Measurements from ENCODE around the gene MON1A.
"Not testable (repeated sequence)": the region's sequence is repeated elsewhere in the genome, so short reads cannot be mapped to it uniquely, and the experiment has no call there.

The MON1A gene

DNA sequence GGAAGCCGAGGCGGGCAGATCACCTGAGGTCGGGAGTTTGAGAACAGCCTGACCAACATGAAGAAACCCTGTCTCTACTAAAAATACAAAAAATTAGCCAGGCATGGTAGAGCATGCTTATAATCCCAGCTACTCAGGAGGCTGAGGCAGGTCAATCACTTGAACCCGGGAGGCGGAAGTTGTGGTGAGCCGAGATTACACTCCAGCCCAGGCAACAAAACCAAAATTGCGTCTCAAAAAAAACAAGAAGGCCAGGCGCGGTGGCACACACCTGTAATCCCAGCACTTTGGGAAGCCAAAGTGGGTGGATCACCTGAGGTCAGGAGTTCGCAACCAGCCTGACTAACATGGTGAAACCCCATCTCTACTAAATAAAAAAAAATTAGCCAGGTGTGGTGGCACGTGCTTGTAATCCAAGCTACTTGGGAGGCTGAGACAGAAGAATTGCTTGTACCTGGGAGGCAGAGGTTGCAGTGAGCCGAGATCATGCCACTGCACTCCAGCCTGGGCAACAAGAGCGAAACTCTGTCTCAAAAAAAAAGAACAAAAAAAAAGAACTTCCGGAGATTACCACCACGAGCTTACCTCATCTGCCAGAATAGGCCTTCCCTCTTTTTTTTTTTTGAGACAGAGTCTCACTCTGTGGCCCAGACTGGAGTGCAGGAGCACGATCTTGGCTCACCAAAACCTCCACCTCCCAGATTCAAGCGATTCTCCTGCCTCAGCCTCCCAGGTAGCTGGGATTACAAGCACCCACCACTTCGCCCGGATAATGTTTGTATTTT lies 11.6 kb downstream of the MON1A start:
- not testable (repeated sequence) for DNase-seq

DNA sequence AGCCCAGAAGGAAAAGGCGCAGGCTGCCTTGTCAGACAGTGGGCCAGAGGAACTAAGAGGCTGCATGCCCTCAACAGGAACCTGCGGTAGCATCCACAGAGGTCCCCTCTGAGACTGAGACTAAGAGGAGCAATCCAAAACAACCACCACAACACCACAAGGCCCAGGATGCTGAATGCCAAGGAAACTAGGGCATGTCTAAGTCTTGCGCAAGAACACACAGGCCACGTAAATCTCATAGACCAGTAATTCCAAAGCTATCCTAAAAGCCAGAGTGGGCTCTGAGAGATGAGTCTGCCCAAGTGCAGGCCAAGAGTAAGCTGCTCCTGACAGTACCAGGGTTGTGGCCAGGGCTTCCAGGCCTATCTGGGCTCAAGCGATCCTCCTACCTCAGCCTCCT lies 12.9 kb downstream of the MON1A start:
- DNase-seq, result no peak

DNA sequence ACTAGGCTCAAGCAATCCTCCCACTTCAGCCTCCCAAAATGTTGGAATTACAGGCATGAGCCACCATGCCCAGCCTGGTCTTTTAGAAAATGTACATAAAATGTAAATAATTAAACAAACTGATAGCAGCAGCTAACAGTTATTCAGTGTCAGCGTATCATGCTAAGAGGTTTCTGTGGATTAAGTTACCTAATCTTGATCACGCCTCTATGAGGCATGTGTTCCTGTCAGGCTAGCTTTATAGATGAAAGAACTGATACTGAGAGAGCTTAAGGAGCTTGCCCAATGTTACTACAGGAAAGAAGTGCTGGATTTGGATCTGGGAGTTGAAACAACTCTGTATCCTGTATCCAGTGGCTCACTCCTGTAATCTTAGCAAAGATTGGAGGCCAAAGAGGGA lies 14.7 kb downstream of the MON1A start:
- no peak for DNase-seq

DNA sequence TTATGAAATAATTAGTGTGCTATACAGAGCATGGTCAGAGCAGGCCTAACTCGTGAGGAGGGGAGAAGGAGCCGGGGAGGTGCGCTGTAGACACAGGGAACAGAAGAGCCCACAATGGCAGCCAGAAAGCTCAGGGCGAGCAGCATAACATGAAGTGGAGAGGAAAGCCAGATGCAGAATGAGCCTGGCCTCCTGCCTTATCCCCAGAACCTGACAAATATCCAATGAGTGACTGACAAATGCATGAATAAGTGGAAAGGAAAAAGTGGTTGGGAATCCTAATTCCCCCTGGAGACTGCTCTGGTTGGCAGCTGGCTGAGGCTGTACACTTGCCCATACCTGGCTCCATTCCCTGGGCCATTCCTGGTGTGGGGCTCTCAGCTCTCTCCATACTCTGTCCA lies 16.7 kb downstream of the MON1A start:
- DNase-seq, result no peak

DNA sequence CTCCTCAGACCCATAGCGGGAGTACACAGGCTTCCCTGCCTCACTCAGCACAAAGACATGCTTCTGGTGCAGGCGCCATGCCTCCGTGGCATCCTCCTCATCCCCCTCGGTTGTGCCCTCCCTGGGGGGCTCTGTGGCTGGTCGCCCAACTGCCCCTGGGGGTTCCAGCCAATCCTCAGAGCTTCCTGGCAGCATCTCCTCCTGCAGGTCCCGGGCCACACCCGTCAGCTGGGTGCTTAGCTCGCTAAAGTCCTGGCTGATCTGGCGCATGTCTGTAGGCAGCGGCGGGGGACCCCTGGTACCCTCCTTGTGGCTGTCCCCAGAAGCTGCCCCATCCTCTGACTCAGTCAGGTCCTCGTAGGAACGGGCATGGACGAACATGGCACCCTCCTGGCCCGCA lies 18.0 kb downstream of the MON1A start:
- no peak for DNase-seq

DNA sequence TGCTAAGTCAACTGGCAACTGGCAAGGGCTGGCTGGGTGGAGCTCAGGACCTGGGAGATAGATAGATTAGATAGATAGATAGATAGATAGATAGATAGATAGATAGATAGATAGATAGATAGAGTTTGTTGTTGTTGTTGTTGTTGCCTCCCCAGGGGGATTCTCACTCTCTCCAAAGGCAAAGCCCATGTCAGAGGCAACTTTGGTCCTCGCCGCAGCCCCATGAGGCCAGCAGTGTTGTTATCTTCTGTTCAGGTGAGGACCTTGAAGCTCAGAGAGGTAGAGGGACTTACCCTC lies 18.5 kb downstream of the MON1A start:
- DNase-seq, result no peak

DNA sequence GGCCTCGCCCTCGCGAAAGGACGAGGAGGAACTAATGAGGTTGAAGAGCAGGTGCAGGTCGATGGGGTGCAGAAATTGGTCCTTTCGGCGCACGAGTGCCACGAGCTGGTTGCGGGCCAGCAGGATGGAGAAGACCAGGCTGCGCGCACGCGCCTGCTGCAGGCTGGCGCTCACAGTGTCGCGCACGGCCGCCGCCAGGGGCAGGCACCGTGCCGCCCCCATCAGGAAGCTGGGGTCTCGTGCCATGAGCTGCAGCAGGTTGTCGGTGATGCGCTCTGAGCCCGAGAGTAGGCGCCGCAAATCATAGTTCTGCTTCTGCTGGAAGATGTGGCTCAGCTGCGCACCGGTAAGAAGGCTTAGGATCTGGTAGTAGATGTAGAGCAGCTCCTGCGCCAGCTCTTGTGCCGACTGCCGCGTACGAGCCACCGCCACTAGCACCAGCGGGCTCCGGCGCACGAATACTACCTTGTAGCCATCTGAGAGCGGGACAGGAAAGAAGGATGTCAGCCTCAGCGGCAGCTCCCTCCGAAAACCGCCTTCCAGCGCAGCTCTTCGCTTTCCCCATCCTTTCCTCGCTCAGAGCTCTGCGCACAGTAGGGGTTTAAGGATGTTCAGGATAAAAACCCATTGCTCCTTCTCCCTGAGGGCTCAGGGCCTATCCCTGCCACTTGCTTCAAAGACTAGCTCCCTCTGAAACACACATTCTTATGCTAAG lies 19.0 kb downstream of the MON1A start:
- DNase-seq, result no peak

DNA sequence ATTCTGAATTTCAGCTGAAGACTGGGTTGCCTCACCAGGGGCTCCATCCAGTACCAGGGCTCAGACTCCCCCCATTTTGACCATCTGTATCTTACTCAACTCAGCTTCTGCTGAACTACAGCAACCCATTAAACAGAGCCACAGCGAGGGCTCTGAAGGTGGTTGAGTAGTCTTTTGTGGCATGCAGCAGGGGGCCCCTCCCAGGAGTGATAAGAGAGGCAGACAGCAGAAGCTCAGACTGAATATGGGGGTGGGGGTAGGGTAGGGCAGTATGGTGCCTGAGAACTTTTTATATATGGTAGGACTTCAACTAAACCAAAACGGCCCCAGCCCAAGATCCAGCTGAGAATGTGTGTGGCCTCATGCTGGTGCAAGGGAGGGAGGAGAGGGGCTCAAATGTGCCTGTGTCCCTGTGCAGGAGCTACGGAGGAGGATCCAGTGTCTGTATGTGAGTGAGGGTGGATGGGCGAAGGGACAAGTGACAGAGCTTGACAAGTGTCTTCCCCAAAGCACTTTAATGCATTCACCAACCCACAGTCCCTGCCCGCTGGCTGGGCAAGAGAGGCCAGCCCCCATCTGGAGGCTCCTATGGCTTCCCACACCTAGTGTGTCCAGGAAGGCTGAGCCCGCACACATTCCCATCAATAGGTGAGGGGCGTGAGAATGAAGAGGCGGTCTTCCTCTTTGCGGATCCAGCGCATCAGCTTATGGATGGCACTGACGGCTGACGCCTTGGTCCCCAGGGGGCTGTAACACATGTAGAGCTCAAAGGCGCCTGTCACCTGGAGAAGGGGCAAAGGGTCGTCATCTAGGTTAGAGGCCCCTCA lies 21.0 kb downstream of the MON1A start:
- no peak for DNase-seq

DNA sequence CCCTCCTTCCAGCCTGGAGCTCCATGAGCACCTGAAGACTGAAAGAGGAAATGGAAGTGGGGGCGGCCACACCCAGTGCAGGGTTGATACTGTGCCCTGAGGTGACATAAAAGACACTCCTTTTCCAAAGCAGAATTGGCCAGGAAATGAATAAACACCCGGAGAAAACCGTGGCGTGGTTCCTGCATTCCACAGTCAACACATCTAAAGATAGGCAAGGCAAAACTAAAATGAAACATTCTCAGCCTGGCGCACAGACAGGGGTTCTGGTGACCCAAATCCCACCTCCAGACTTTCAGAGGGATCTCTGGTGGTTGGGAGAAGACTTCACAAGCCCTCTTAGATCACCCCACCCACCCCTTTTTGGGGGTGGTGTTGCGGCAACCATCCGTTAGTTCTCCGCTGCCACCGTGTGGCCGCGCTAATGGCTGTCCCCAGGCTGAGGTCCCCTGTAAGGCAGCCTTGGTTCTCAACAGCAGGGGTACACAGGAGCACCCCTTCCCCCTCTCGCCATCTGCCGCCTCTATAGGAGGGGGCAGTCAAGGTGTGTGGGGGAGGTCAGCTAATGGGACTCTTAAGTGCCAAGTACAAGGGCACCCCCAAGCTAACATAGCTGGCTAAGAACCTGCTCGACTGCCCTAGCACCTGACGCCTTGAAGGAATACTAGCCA lies 23.4 kb downstream of the MON1A start:
- DNase-seq, result no peak

DNA sequence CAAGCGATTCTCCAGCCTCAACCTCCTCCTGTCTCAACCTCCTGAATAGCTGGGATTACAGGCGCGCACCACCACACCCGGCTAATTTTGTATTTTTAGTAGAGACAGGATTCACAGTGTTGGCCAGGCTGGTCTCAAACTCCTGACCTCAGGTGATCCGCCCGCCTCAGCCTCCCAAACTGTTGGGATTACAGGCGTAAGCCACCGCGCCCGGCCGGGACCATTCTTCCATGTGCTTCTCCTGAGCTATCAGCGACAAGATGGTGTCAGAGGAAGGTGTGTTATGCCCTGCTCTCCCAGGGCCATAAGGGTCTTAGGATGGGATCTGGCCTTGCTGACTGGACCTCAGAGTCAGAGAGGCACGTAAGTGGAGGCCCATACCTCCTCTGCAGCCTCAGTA lies 25.2 kb downstream of the MON1A start:
- not testable (repeated sequence) for DNase-seq

DNA sequence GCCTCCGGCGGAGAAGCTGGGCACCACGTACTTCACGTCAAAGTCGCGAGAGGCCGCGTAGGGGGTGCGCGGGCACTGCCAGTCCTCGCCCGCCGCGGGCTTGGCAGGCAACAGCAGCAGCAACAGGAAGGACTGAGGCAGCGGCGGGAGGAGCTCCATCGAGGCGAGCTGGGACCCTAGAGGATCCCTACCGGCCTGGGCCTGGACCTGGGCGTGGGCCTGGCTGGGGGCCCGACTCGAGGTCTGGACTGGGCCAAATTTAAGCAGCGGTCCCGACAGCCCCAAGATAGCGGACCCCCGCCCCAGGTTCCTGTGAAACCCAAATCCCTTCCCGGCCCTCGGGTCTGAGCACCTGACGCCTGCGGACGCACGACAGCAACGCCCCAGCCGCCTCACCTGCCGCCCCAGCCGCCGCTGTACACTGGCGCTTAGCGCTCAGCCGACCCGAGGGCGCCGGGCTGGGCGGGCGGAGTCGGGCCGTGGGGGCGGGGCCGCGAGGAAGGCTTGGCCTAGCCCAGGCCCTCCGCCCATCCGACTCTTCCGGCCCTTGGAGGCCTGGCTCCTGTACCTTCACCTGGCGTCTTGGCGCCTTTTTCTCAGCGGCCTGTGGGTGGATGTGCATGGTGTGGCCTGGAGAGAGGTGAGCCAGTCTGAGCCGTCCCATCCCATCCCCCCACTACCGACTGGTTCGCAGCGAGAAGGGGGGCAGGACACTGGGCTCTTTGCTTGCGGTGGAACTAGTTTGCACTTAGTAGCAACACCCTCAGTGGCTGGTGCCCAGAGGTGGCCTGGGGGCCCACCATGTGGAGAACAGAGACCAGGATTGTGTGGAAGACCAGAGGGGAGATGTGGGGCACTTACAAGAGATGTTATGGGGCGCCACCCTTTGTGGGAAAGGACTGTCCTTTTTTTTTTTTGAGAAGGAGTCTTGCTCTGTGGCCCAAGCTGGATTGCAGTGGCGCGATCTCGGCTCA lies 25.9 kb downstream of the MON1A start, which contains the start of gene MST1R:
Gene MST1R, minus strand, starts transcription at position 423 of the 974 bp plus-strand sequence. Its CDS starts 264 bp downstream, at position 159.
- peak; percentile 72 for DNase-seq

DNA sequence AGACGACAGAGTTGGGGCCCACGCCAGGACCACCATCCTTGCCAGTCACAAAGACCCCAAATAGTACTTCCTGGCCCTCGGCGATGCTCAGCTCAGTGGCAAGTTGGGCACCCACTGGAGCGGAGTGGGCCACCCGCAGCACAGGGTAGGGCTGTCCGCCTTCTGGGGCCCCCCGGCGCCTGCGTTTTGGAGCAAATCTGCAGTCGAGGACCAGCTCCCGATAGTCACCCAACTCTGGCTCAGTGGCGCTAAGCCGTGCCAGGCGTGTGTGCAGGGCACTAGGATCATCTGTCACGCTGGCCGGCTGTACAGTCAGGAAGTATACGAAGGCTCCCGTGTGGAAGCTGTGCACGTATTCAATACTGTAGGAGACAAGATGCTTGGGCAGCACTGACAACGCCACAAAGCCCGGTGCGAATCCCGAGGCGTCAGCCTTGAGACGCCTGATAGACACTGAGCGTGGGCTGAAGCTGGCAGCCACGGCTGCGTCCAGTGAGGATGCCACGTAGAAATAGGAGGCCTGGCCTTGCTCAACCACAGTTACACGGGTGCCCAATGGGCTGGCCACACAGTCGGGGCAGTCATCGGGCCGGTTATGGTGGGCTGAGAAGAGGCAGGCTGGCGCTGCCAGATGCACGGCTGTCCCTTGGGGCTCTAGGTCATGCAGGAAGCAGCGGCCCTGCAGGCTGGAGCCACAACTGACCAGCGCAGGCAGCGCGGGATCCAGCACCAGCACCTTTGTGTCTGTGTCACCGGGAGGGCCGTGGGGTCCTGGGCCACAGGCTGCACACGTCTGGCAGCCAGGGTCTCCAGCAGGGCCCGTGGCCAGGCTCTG lies 26.9 kb downstream of the MON1A start:
- DNase-seq, result no peak

DNA sequence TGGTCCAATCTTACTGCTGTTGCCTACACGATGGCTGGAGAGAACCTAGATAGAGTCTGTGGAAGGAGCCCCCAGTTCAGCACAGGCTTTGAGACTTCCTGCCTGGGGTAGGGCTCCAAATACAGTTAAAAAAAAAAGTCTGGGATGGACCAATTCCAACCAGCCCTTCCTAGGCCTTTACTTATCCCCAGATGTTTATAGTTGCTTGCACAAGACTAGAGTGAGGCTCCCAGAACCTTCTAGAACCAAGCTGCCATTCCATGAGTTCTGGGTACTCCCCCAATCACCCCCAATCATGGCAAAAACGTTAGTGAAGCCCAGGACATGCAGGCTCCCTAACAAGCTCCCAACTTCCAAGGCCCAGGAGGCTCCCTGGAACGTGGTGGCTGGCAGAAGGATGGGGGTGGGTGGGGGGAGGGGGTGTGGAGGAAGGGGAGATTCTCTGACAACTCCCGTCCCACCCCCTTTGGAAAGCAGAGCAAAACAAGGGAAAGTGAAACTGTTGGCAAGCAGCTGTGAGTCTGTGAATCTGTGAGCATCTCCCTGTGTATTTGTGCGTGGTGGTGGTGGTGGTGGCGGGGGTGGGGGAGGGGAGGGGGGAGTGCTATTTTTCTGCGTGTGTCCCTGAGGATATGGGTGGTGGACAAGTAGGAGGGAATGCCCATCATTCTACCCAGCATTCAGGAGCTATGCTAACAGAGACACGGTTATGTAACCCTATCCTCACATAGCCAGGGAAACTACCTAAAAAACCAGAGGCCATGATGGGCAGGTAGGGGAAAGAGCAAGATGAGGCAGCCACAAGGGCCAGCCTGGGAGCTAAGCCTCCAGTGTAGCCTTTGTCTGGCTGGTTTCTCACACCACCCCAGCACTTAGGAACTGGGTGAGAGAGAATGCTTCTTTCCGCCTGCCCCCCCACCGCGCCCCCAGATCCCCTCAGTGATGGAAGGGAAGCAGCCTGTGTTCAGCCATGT lies 28.0 kb downstream of the MON1A start:
- no peak for DNase-seq

DNA sequence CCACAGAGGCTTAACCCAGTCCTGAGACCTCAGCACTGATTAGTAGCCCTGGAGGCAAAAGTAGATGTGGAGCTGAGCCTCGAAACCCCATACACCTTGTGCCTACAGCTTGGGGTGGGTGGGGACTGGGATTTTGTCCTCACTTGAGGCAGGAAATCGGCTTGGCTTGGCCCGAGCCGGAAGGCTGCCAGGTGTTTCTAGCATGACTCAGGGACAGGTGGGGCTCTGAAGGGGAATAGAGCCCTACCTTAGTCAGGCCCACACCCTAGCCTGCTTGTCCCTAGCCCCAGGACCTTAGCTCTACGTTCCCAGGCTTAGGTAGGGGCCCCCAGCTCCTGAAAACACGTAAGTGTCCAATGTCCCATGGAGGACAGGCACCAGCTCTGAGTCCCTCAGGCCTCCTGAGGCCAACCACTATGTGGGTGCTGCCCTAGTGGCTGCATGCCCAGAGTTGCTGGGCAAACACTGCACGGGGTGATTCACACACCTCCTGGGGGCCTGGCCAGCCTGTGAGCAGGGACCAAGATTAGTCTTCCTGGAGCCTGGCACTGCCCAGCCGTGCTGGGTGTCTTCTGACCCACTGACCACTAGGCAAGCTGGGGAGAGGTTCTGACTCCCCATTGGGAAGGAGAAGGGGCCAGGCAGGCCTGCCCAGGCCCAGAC lies 29.0 kb downstream of the MON1A start:
- DNase-seq, result peak; percentile 37

DNA sequence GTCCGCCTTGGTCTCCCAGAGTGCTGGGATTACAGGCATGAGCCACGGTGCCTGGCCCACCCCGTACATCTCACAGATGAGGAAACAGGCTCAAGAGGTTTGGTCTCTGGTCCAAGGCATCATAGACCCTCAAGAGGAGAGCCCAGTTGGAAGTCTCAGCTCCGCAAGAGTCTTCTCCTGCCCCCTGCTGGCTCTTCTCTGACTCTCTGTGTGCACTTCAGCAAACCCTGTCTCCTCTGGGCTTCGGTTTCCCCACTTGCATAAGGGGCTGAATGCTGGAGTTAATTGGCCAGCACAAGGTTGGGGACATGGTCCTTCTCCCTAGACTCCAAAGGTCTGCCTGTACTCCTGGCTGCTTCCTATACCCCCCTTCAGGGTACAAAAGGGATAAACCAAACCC lies 29.8 kb downstream of the MON1A start:
- DNase-seq, result no peak

DNA sequence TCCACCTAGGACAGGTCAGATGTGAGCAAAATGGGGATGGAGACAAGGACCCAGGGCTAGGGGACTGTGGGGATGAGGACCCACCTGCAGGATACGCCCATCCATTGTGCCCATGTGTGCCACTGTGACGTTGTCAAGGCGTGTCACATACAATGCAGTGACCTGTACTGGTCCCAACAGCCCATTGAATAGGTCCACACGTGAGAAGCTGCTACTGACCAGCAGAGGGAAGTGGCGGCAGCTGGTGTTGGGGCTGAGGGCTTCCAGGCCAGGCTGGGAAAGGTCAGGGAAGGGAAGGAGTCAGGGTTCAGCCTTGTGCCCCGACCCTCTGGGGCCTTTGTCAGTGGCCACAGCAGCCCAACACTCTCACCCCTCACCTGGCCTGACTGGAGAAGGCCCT lies 30.6 kb downstream of the MON1A start:
- no peak for DNase-seq

DNA sequence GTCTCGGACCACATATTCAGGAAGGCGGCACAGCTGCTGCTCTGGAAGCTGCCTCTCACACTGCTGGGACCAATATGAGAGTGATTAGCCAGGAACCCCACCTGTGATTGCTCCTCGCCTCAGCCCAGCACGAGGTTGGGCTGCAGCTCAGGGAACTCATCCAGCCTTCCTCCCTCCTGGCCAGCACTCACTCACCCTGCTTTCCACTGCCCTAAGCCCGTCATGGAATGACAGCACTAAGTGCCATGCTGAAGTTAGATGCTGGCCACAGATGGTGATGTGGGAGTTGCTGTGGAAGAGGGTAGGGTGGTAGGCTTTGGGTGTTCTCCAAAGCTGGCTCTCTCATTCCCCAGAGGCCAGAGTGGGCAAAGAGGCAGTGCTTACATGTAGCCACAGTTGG lies 33.3 kb downstream of the MON1A start:
- DNase-seq, result no peak

DNA sequence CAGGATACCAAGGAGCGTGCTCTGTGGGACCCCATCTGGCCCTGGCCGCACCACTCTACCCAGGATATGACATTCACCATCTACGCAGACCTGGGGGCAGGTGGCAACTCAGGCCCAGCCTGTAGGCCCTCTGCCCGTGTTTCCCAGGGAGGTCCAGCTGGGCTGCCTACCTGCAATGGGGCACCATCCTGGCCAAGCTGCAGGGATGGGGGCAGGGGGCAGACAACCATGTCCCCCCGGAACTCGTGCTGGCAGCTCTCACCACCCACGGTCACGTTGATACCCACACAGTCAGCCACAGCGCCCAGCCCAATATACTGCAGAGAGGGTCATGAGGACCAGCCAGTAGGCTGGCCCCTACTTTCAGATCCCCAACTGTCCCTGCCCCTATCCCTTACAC lies 33.8 kb downstream of the MON1A start:
- DNase-seq, result no peak

DNA sequence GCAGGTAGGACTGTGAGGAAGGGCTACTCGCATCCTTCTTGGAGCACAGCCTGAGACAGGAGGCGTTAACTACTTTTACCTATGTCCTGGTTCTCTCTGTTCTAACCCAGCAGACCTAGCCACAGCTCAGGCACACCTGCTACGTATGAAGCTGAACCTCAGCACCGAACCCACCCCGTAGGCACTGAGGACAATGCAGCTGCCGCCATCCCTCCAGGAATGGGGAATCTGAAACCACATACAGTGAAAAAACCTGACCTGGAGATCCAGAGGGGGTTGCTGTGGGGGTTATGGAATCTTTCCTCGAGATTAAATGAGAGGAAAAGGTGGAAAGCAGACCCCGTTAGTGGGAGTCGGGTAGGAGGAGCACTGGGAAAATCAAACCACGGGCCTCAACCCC lies 40.3 kb downstream of the MON1A start:
- no peak for DNase-seq

All from NCI-H774 (cell line).